Heart left ventricle (tissue), 16 donors: ENCODE data around the gene DOCK7. TPM values are rescaled to one million over a fixed set of nuclear protein-coding genes. Genes with fewer than 3 reads are reported as not detected.

Experiments used
- ATAC-seq, 4 donors: fragments of 200-7000 bp; cut with Tn5 transposase; one replicate each; pipeline ENCODE4 v1.9.1; 2020 to 2022; ENCODE audit warnings: moderate library complexity in 4 of 4, mild to moderate bottlenecking in 3 of 4, moderate number of reproducible peaks in 1 of 4
- DNase-seq, 5 donors: peaks; one replicate each; pipeline ENCODE4 v3.0.0-alpha.2; 2020
- H3K27ac ChIP-seq, 12 donors: fragments of 200-600 bp; sonication (generic) in 4 of 12; one replicate each; pipeline versions ENCODE4 v1.5.0 to v1.8.0; 2016 to 2022; ENCODE audit warnings: mild to moderate bottlenecking in 2 of 12
- H3K27me3 ChIP-seq, 9 donors: fragments of 200-600 bp; sonication (generic) in 2 of 9; one replicate each; pipeline versions ENCODE4 v1.5.1 to v1.8.0; 2016 to 2022; ENCODE audit warnings: mild to moderate bottlenecking in 3 of 9
- H3K36me3 ChIP-seq, 9 donors: fragments of 200-600 bp; sonication (generic) in 2 of 9; one replicate each; pipeline versions ENCODE4 v1.5.0 to v1.8.0; 2018 to 2022; ENCODE audit warnings: mild to moderate bottlenecking in 2 of 9
- H3K4me1 ChIP-seq, 12 donors: fragments of 200-600 bp; sonication (generic) in 4 of 12; one replicate each; pipeline versions ENCODE4 v1.5.0 to v1.8.0; 2016 to 2022; ENCODE audit warnings: mild to moderate bottlenecking in 3 of 12
- H3K4me3 ChIP-seq, 12 donors: fragments of 200-600 bp; sonication (generic) in 4 of 12; one replicate each; pipeline versions ENCODE4 v1.5.0 to v1.8.0; 2017 to 2022; ENCODE audit warnings: mild to moderate bottlenecking in 9 of 12, moderate library complexity in 4 of 12
- H3K9me3 ChIP-seq, 12 donors: fragments of 200-600 bp; sonication (generic) in 4 of 12; one replicate each; pipeline versions ENCODE4 v1.5.0 to v1.8.0; 2016 to 2022; ENCODE audit warnings: mild to moderate bottlenecking in 1 of 12
- CTCF ChIP-seq, 12 donors: fragments of 200-600 bp; sonication (generic) in 4 of 12; IDR thresholded peaks; one replicate each; pipeline versions ENCODE4 v1.5.0 to v1.8.0; 2018 to 2022; ENCODE audit warnings: antibody characterized with exemption in 12 of 12, mild to moderate bottlenecking in 5 of 12
- POLR2A ChIP-seq, 2 donors: fragments of 450-650 bp; IDR thresholded peaks; one replicate each; pipeline ENCODE4 v1.6.1; 2017; ENCODE audit warnings: antibody characterized with exemption in 2 of 2, mild to moderate bottlenecking in 2 of 2, moderate library complexity in 2 of 2
- WGBS, 4 donors: extraction: QIAGEN DNeasy Blood & Tissue Kit in 2 of 4; methylation state at CpG; one replicate each; pipeline versions ENCODE4 v1.1.5 to v1.1.7; 2013 to 2018; 5-methylcytosine and 5-hydroxymethylcytosine counted together
- intact Hi-C, 10 donors: fragments of 100-400 bp; cut with DNase I; formaldehyde crosslinking; loops; one replicate each; pipeline versions ENCODE4 v1.11.1 to v1.14.2; 2022
- polyA plus RNA-seq, 2 donors: library from polyadenylated mRNA; stranded (reverse); fragments of 200-250 nt; gene quantifications; one replicate each; pipeline ENCODE4 v1.2.3, GENCODE V29; 2013
- total RNA-seq, 9 donors: library from RNA; depleted of rRNA in 2 of 9; stranded (reverse); fragments of >200 nt in 2 of 9; fragmentation: NEBNext Ultra II Directional in 3 of 9; extraction: Animal tissue kit (Norgen Biotek cat#: 25700) in 3 of 9; gene quantifications; one replicate each; pipeline versions ENCODE4 v1.1.0 to v1.2.4, GENCODE V29; 2016 to 2023
- donor health status: ischemic (EF 13 %, LVEDD 7.1; RV severe dilation, severe dysfunction).
- donor health status: healthy with polysubstance abuse.
- donor health status: DM: no; HTN: yes; CAD: no.
- donor health status: DM: no; HTN: no; CAD: no.
- donor health status: ischemic (EF 25% LVEDD 6.9; RV normal size, moderate dysfunction).
- donor health status: ischemic (EF 25% LVEDD 5.7; RV mildly dilated, moderate dysfunction).
- donor health status: healthy.
- donor health status: DM: yes; HTN: yes; CAD: no.
- donor health status: ischemic (EF 35%, LVEDD 5.7; RV mildly dilated, moderate dysfunction).
- donor health status: nonischemic (EF 11% LVEDD 7.7; RV severe dilation, severe dysfunction).
- donor health status: DM: yes; HTN: yes; CAD: no.
- donor health status: PGD.
- donor health status: ischemic (EF 29% LVEDD 5.4; RV normal size, mild dysfunction).
- donor health status: nonischemic (EF 23%, LVEDD 6.1; RV moderate dilation, normal function).

The DOCK7 gene
- total and polyA plus RNA-seq, 11 donors: 2.9 to 26.7 (median 11.6) TPM

GRCh38 chr1:62689524-62689923 is 1.3 kb upstream of the DOCK7 start:
- H3K27ac ChIP-seq: peak overlapping the region in 10 of 12 donors; percentile 16 to 67 (median 58)
- WGBS, 4 donors: 81 to 92% (median 90%) methylated on average over 1 of the region's 1 CpG
- H3K36me3 ChIP-seq: no peaks in the 10 kb centered on the region
- peaks cover 0 to 4% (median 0%) of the 10 kb centered on the region in 9 donors for H3K27me3 ChIP-seq
- peaks cover 0 to 52% (median 30%) of the 10 kb centered on the region in 12 donors for H3K4me1 ChIP-seq
- intact Hi-C loops: loop anchor here in 2 of 10 donors (5.0 to 10.0 kb wide), 2 partner anchors 38 to 55 kb away; no protein-coding TSS in a partner anchor
- no peak for TF ChIP-seq CTCF (IDR thresholded peaks at IDR 0.05)
- TF ChIP-seq POLR2A (IDR thresholded peaks at IDR 0.05): no peak
- peak overlapping the region in 2 of 12 donors; percentile 0 to 12 for H3K4me3 ChIP-seq
- H3K9me3 ChIP-seq: no peaks in the 10 kb centered on the region
- DNase-seq: no peak
- peak in 1 of 4 donors; percentile 57 for ATAC-seq

DNA sequence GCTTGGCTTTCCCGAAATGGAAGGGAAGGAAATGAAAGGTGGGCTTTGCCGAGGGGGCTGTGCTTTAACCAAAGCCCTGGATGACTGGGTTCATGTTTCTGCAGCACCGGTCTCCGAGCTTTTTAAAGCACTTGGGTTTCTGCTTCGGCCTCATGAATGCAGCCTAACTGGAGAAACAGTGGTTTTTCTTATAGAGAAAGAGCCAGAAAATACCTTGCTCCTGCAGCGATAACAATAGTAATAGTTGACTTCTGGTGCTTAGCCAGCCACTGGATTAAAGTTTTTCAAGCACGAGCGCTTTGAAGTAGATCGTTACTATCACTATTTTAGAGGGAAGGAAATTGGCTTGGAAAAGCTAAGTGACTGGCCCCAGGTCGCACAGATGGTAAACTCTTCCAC is 500 bp upstream of the DOCK7 start:
- Histone ChIP-seq H3K4me1 (peaks cover 0 to 55% (median 30%) of the 10 kb centered on the region in 12 donors), H3K4me3 (peak overlapping the region; percentile 48 to 99 (median 88)), H3K27me3 (no peaks in the 10 kb centered on the region), H3K36me3 (no peaks in the 10 kb centered on the region), H3K27ac (peak overlapping the region; percentile 47 to 87 (median 76)), H3K9me3 (no peaks in the 10 kb centered on the region)
- no peak for ATAC-seq
- no peak for DNase-seq
- intact Hi-C loops: loop anchor here in 2 of 10 donors (5.0 to 10.0 kb wide), 2 partner anchors 39 to 56 kb away; no protein-coding TSS in a partner anchor
- WGBS, 4 donors: 0 to 4% (median 2%) methylated on average over 10 of the region's 10 CpGs
- TF ChIP-seq CTCF (IDR thresholded peaks at IDR 0.05) (no peak), POLR2A (IDR thresholded peaks at IDR 0.05) (no peak)

DNA sequence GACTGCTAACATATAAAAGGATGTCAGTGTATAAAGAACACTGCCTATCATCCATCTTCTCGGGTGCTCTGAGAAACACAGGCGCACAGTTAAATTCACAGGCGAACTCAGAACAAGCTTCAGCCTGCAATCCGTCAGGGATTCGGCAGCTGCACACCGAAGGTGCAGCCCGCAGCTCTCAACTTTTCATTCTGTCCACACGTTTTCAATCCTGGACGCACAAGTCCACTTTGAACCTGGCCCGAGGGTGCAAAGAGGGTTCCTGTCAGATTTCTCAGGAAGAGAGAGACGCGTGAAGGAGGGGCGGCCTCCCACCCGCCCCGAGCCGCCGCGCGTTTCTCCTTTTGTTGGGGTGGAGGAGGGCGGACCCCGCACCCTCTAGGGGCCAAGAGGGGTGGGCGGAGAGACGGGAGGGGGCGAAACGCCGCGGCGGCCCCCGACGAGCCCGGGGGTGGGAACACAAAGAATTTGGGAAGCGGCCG is 724 bp downstream of the DOCK7 start:
- peak; percentile 11 to 25 (median 22) for ATAC-seq
- peak in 4 of 5 donors; percentile 22 to 49 (median 35) for DNase-seq
- no peak for TF ChIP-seq POLR2A (IDR thresholded peaks at IDR 0.05)
- no peak for TF ChIP-seq CTCF (IDR thresholded peaks at IDR 0.05)
- Histone ChIP-seq H3K4me3 (peak overlapping the region; percentile 48 to 99 (median 88)), H3K9me3 (no peaks in the 10 kb centered on the region), H3K36me3 (no peaks in the 10 kb centered on the region), H3K27ac (peak overlapping the region; percentile 47 to 87 (median 76)), H3K4me1 (peaks cover 0 to 55% (median 30%) of the 10 kb centered on the region in 12 donors), H3K27me3 (no peaks in the 10 kb centered on the region)
- WGBS, 4 donors: 0 to 2% (median 1%) methylated on average over 25 to 33 of the region's 33 CpGs
- intact Hi-C loops: loop anchor here in 2 of 10 donors (5.0 to 10.0 kb wide), 2 partner anchors 40 to 57 kb away; no protein-coding TSS in a partner anchor

- Histone ChIP-seq H3K27me3 (no peaks in the 10 kb centered on the region), H3K4me1 (peaks cover 0 to 55% (median 30%) of the 10 kb centered on the region in 12 donors), H3K36me3 (no peaks in the 10 kb centered on the region), H3K4me3 (peak overlapping the region in 10 of 12 donors; percentile 48 to 99 (median 88)), H3K27ac (peak overlapping the region in 1 of 12 donors; percentile 79), H3K9me3 (no peaks in the 10 kb centered on the region)
- ATAC-seq (no peak), DNase-seq (no peak)
- no peak for TF ChIP-seq POLR2A (IDR thresholded peaks at IDR 0.05)
- no peak for TF ChIP-seq CTCF (IDR thresholded peaks at IDR 0.05)
- intact Hi-C loops: loop anchor here in 2 of 10 donors (5.0 to 10.0 kb wide), 2 partner anchors 40 to 58 kb away; no protein-coding TSS in a partner anchor
- 89 to 95% (median 92%) methylated on average over 7 of the region's 7 CpGs for WGBS, 4 donors
These were observed 1.4 kb downstream of the DOCK7 start for GRCh38 chr1:62686822-62687221.
